ENCODE data around the gene OPN1MW2.
"Not testable (repeated sequence)": the region's sequence is repeated elsewhere in the genome, so short reads cannot be mapped to it uniquely, and the experiment has no call there.

GRCh38 chrX:154238939-154239559 is 19.5 kb downstream of the OPN1MW2 start:
- not testable (repeated sequence) for TF ChIP-seq EZH2phosphoT487 (IDR thresholded peaks at IDR 0.05; ENCODE audit: borderline replicate concordance)
- TF ChIP-seq, protein P1, sequence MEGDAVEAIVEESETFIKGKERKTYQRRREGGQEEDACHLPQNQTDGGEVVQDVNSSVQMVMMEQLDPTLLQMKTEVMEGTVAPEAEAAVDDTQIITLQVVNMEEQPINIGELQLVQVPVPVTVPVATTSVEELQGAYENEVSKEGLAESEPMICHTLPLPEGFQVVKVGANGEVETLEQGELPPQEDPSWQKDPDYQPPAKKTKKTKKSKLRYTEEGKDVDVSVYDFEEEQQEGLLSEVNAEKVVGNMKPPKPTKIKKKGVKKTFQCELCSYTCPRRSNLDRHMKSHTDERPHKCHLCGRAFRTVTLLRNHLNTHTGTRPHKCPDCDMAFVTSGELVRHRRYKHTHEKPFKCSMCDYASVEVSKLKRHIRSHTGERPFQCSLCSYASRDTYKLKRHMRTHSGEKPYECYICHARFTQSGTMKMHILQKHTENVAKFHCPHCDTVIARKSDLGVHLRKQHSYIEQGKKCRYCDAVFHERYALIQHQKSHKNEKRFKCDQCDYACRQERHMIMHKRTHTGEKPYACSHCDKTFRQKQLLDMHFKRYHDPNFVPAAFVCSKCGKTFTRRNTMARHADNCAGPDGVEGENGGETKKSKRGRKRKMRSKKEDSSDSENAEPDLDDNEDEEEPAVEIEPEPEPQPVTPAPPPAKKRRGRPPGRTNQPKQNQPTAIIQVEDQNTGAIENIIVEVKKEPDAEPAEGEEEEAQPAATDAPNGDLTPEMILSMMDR (conservative IDR thresholded peaks at IDR 0.05; ENCODE audit: low read length): not testable (repeated sequence)

Data from Loucy (cell line).